ENCODE data around the gene TIAL1. TPM values are rescaled to one million over a fixed set of nuclear protein-coding genes. Genes with fewer than 3 reads are reported as not detected.
A peak's percentile ranks its signal among the peaks of the same experiment; 100 is the strongest.
"Not testable (repeated sequence)": the region's sequence is repeated elsewhere in the genome, so short reads cannot be mapped to it uniquely, and the experiment has no call there.

Gene TIAL1
- total RNA-seq, 1 donor: 60.1 TPM

GRCh38 chr10:119578355-119578754, 18.4 kb downstream of the TIAL1 start:
- no peak overlapping the region for H3K4me3 ChIP-seq (ENCODE audit: low read depth, low read length)
- no peak for DNase-seq (ENCODE audit: low read depth)
- TF ChIP-seq CTCF (IDR thresholded peaks at IDR 0.05; ENCODE audit: insufficient read depth, low read length): no peak

- DNase-seq (ENCODE audit: low read depth): no peak
- TF ChIP-seq CTCF (IDR thresholded peaks at IDR 0.05; ENCODE audit: insufficient read depth, low read length): no peak
- H3K4me3 ChIP-seq (ENCODE audit: low read depth, low read length): no peak overlapping the region
These were observed 20.8 kb downstream of the TIAL1 start for GRCh38 chr10:119575991-119576390.

- TF ChIP-seq CTCF (IDR thresholded peaks at IDR 0.05; ENCODE audit: insufficient read depth, low read length): no peak
- DNase-seq (ENCODE audit: low read depth): peak; percentile 37
- no peak overlapping the region for H3K4me3 ChIP-seq (ENCODE audit: low read depth, low read length)
These were observed 21.3 kb downstream of the TIAL1 start for GRCh38 chr10:119575506-119575905.

- no peak for TF ChIP-seq CTCF (IDR thresholded peaks at IDR 0.05; ENCODE audit: insufficient read depth, low read length)
- H3K4me3 ChIP-seq (ENCODE audit: low read depth, low read length): no peak overlapping the region
- DNase-seq (ENCODE audit: low read depth): no peak
These were observed 28.8 kb downstream of the TIAL1 start for GRCh38 chr10:119567978-119568377.

GRCh38 chr10:119562097-119562496, 34.7 kb downstream of the TIAL1 start:
- no peak overlapping the region for H3K4me3 ChIP-seq (ENCODE audit: low read depth, low read length)
- no peak for DNase-seq (ENCODE audit: low read depth)
- TF ChIP-seq CTCF (IDR thresholded peaks at IDR 0.05; ENCODE audit: insufficient read depth, low read length): no peak

- not testable (repeated sequence) for DNase-seq (ENCODE audit: low read depth); H3K4me3 ChIP-seq (ENCODE audit: low read depth, low read length)
These were observed 37.3 kb downstream of the TIAL1 start for GRCh38 chr10:119559511-119559910.

GRCh38 chr10:119556081-119556480, 40.7 kb downstream of the TIAL1 start:
- not testable (repeated sequence) for H3K4me3 ChIP-seq (ENCODE audit: low read depth, low read length); DNase-seq (ENCODE audit: low read depth)

GRCh38 chr10:119555178-119555784, 41.5 kb downstream of the TIAL1 start:
- DNase-seq (ENCODE audit: low read depth): no peak
- H3K4me3 ChIP-seq (ENCODE audit: low read depth, low read length): no peak overlapping the region
- no peak for TF ChIP-seq CTCF (IDR thresholded peaks at IDR 0.05; ENCODE audit: insufficient read depth, low read length)
